HS-5 (cell line): ENCODE data around the gene DISP3.
A peak's percentile ranks its signal among the peaks of the same experiment; 100 is the strongest.

Experiments
- DNase-seq: peaks from one replicate; pipeline ENCODE4 v3.0.0-alpha.2; 2012; ENCODE audit warnings: low read depth

Gene DISP3

DNA sequence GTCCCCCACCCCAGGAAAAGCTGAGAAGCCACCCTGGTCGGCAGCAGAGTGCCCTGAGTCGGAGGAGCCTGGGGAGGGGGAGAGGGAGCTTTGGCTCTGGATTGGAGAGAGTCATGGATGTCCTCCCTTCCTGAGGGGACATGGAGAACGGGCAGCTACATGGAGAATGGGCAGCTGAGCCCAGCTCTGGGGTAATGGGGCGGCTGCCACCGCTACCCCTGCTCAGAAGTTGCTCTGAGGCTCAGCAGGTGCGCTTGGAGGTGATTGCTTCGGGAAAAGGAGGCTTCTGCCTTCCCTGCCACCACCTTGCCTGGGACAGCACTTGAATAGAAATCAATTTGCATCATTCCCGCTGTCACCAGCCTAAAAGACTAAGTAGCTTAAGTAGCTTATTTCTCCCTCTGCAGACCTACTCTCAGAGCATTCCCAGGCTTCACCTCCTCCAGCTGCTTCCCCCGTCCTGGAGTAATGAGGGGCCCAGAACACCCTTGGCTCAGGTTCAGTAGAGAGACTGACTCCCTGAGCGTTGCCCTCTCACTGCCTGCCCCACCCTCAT is 8.3 kb downstream of the DISP3 start:
- no peak for DNase-seq

DNA sequence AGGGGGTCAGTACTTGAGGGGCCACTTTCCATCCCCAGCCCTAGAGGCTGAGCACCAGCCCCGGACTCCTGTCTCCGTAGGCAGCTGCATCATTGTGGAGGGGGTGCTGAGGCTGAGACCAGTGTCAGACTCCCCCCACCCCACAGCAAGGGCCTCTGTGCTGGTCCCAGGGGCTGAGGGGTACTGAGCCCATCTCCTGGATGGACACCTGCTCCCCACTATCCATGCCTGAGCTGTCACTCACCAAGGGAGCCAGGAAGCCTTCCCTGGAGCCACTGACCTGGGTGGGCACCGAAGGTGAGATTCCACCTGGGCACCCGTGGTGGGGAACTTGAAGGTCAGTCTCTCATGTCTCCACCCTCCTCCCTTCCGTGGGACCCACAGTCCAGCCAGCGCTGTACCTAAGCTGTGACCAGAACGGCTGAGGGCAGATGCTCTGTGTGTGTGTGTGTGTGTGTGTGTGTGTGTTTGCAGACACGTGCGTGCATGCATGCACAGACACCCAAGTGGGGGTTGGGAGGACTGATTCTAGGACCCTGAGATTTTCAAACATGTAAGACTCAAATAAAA is 9.3 kb downstream of the DISP3 start:
- no peak for DNase-seq

DNA sequence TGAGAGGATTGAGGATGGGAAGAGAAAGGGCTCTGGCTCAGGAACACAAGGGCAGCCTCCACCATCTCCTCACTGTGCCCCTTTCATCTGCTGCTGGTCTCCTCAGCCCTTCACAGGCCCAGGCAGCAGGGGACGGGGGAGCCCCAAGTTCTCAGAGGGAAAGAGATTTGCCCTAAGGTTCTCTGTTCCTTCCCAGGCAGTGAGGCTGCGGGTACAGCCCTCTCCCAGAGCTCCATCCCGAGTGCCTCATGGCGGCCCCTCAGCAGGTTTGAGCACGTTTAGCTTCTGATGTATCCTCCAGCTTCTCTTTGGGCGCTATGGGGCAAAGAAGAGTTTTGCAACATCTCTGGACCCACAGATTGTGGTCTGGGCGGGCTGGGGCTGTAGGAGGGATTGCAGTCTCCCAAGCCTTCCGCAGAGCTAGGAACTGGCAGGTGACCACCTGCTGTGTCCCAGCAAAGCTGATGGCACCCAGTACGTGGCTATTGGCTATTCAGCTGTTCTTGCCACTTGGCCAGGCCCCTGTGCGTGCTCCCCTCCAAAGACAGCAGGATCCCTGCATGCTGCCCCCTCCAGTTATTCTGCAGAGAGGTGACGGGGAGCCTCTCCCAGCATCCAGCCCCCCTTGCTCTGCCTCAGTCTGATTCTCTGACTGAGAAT is 10.1 kb downstream of the DISP3 start:
- no peak for DNase-seq

DNA sequence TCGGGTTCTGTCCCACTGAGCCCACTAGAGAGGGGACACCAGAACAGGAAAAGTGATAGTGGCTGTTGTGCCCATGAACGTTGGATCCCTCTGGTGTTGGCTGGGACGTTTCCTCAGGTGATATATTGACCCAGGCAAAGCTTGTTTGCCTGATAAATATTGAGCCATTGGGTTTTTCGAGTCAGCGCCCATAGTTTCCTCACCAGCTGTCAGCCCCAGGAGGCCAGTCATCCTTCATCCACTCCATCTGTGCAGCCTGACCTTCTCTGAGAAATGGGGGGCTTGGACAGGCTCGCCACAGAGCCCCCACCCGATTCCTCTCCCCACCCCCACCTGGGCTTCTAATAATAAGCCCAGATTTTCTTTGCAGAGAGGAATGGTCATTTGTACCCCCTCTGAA is 13.3 kb downstream of the DISP3 start:
- no peak for DNase-seq

DNA sequence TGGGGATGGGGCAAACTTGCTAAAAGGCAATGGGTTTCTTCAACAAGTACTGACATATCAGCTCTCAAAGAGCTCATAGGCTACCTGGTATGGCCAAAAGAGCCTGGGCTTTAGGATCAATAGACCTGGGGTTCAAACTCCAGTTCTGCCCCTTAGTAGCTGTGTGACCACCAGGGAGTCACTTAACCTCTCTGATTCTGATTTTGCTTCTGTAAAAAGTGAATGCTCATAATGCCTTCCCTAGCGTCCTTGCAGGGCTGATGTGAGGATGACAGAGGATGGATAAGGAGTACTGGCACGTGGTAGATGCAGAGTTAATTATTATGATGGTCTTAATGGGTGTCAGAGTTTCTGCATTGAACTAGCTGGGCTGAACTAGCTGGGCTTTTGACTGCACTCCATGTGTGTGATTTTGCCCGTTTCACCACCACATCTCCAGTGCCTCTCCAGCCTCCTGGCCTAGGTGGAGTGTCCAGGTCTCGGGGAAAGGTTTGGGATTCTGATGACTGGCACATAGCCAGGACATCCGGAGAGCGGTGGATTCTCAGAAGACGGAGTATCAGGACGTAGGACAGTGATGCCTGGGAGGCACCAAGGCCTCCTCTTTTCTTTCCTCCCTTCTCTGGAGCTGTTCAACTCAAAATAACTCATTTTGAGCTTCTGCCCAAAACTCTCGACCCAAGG is 15.2 kb downstream of the DISP3 start:
- no peak for DNase-seq

DNA sequence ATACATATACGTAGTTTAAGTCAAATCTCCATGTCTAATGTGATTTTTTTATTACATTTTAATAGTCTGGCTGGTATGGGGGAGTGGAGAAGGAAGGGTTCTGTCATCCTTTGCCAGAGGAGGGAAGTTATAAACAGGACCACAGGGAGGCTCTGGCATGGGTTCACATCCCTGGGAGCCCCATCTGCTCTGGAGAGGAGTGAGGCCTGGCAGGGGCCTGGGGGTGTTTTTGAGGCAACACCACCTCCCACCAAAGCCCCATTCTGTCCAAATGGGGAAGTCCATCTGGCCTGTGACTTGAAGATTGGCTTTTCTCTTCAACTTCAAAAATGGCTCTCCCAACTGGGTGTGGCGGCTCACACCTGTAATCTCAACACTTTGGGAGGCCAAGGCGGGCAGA is 15.8 kb downstream of the DISP3 start:
- no peak for DNase-seq

DNA sequence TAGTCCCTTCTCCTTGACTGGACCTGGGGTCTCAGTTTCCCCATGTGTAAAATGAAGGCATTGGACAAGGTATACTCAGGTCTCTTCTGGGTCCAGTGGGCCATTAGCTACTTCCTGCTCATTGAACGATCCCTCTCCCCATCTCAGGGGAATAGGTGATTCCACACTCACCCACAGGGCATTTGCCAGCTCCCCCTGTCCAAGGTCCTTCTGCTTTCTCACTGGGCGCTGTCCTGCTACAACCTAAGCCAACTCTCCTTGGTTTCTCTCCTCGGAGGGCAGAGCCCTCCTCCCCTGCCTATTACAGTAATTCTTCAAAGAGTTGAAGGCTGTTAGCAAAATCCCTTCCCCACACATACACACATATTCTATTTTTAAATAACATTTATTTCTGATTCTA is 16.6 kb downstream of the DISP3 start:
- DNase-seq = no peak

DNA sequence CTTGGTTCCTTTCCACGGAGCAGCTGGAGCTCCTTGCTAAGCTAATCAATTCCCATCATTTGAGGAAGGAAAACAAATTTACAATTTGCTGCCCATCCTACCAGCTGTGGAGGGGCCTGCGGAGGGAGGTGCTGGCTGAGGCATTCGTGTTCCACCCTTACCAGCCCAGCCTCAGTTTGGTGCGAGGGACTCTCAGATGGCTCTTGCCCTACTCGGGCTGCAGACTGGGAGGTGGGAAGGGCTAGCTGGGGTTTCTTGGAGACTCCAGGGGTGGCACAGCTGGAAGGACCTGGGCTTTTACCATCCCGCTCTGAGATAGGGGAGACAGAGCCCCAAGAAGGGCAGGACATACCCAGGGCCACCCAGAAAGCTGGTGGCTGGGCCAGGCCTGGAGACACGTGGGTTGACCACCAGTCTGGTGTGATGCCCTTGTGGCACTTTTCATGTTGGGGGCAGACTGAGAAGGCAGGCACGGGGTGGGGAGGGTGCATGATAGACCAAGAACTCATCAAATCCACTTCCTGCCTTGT is 17.7 kb downstream of the DISP3 start:
- DNase-seq = no peak

DNA sequence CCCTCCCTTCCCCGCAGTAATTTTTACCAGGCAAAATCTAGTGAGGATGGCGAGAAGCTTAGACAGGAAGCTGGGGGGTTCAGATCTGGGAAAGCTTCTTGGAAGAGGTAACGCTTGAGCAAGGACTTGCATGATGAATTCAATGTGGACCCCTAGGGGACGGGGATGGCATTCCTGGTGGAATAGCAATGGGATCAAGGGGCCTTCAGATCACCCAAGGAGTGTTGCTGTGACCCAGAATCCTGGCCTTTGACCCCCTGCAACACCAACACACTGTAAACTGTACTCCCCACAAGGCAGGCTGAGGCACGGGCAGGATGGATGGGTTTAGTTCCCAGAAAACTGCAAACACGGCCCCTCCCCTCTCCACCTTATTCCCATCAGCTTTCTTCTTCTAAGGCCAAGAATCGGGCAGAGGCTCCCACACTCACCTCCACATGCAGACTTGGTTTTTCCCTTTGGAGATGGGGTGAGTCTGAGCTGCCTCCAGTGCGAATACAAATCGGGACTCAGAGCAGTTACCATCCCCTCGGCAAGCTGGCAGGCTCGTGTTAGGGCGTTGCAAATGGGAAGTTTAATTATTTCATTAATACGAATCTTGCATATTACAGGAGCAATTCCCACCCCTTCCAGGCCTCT is 20.1 kb downstream of the DISP3 start:
- DNase-seq = no peak

DNA sequence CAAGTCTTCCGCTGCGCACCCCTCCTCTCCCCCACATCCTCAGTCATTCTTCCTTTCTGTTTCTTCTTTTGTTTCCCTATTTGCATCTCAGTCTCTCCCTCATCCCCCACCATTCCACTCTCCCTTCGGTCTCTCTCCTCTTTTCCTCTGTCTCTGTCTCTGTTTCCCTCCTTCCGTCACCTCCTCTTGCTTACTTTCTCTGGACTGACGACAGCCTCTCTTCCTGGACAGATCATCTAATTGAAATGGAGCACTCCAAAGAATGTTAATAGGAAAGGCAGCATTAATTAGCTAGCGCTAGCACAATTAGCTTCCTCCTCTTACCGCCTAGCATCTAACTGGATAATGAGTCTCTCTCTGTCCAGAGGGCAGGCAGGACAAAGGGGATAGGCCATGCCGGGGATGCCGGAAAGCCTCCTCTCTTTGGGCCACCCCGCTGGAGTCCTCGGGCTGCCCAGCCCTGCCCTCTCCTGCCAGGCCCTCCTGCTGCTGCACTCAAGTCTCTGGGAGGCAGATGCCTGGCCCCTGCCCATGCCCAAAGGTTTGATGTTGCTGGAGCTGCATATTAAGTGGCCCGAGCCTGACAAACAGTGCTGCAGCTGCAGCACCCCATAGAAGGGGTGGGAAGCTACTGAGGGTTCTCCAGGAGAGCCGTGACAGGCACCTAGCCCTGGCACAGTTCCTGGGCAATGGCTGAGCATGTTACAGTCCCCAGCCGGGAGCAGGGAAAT is 20.8 kb downstream of the DISP3 start:
- DNase-seq = no peak

DNA sequence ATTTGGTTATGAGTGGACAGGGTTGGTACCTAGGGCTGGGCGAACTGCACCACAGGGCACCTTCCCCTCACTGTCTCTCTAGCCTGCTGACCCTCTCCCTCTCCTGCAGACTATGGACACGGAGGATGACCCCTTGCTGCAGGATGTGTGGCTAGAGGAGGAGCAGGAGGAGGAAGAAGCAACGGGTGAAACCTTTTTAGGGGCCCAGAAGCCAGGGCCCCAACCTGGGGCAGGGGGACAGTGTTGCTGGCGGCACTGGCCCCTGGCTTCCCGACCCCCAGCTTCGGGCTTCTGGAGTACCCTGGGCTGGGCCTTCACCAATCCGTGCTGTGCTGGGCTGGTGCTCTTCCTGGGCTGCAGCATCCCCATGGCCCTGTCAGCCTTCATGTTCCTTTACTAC is 21.9 kb downstream of the DISP3 start:
- no peak for DNase-seq

DNA sequence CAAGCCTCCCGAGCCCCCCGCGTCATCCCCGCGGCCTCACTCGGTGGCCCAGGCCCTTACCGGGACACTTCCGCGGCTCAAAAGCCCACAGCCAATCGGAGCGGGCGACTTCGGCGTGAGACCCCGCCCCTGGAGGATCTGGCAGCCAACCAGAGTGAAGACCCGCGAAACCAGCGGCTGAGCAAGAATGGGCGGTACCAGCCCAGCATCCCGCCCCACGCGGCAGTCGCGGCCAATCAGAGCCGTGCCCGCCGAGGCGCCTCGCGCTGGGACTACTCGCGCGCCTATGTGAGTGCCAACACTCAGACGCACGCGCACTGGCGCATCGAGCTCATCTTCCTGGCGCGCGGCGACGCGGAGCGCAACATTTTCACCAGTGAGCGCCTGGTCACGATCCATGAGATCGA is 22.5 kb downstream of the DISP3 start:
- DNase-seq = peak; percentile 58

DNA sequence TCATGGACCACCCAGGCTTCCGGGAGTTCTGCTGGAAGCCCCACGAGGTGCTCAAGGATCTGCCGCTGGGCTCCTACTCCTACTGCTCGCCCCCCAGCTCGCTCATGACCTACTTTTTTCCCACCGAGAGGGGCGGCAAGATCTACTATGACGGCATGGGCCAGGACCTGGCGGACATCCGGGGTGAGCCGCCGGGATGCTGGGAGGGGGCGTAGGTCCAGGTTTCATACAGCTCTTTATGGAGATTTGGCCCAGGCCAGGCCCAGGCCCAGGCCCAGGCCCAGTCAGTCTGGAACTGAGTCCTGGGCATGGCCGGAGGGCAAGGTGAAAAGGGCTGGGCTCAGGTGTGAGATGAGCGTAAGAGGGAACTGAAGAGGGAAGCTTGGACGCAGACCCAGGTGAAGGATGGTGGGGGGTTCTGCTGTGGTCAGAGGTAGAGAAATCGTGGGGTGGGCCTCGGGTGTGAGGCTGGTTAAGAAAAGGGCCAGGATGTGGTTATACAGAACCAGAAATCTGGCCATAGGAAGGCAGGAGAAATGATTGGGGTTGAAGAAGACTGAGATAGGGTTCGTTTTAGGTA is 23.0 kb downstream of the DISP3 start:
- DNase-seq = no peak

DNA sequence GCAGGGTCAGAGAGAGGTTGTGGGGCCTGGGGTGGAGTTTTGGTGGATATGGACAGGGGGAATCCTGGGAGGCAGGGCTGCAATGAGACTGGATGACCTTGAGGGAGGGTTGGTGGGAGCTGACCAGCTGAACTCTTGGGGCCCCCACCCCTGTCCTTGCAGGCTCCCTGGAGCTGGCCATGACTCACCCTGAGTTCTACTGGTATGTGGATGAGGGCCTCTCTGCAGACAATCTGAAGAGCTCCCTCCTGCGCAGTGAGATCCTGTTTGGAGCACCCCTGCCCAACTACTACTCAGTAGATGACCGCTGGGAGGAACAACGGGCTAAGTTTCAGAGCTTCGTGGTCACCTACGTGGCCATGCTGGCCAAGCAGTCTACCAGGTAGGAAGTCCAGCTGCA is 23.6 kb downstream of the DISP3 start:
- no peak for DNase-seq

DNA sequence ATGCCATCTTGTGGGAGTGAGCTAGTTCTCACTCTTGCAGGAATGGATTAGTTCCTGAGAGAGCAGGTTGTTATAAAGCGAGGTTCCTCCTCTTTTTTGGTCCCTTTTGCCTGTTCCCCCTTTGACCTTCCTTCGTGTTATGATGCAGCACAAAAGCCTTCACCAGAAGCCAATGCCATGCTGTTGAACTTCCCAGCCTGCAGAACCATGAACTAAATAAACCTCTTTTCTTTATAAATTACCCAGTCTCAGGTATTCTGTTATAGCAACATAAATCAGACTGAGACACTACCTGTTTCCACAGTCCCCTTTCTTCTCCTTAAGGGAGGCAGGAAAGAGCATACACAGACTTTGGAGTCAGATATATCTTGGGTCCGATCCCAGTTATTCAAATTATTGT is 25.6 kb downstream of the DISP3 start:
- DNase-seq = no peak

DNA sequence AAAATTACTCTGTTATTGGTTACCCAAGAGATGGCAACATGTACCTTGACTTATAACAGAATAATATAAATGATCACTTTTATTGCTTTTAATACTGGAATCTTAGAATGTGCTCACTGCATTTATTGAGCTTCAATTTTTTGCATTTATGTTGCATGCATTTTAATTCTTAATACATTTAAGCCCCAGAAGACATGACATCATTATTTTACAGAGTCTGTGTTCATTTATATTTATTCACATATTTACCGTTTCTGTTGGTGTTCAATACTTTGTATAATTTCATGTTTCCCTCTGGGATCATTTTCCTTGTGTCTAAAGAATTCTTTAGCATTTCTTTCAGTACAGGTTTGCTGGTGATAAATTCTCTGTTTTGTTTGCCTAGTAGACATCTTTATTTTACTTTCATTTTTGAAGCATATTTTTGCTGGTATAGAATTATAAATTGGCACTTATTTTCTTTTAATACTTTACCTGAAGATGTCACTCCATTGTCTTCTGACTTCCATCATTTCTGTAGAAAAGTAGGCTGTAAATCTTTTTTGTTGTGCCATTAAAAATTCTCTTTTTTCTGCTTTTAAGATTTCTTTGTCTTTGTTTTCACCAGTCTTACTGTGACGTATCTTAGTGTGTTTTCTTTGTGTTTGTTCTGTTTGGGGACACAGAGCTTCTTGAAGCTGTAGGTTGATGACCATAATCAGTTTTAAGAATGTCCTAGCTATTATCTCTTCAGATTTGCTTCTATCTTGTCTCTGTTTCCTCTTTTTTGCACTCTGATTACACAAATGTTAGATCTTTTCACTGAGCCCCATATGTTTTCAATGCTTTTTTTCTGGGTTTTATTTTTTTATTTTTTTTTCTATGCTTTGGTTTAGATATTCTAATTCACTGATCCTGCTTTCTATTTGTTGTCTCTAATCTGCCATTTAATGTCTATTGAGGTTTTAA is 26.9 kb downstream of the DISP3 start:
- no peak for DNase-seq

DNA sequence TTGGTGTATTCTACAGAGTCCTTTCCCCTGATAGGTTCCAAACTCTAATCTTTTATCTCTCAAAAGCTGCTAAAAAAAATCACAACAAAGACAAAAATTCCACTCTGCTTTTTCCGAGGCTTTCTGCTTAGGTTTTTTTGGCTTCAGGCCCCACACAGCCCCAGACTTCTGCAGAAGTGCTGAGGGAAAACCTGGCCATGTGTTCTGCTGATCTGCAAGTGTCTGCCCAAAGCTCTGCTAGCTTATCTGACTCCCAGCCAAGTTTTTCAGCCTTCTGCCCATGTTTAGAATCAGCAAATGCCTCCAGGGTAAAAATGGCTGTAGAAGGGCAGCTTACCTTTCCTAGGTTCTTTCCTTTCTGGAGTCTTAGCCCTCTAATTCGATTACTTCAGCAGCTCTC is 28.4 kb downstream of the DISP3 start:
- no peak for DNase-seq

DNA sequence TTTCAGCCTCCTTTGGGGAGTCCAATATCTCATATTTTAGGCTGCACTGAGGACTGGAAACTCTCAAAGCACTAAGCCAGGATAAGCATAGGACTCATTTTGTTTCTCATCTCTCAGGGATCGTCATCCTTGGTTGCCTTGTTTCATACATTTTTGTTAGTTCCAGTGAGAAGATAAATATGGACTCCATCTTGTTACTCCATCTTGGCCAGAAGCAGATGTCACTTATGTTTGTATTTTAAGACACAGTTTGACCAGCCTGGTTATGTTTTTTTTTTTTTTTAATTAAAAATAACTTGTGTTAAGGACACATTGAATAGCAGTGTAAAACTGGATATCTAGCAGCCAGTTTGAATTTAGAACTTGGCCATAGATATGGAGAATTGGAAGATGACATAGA is 34.7 kb downstream of the DISP3 start:
- DNase-seq = no peak

DNA sequence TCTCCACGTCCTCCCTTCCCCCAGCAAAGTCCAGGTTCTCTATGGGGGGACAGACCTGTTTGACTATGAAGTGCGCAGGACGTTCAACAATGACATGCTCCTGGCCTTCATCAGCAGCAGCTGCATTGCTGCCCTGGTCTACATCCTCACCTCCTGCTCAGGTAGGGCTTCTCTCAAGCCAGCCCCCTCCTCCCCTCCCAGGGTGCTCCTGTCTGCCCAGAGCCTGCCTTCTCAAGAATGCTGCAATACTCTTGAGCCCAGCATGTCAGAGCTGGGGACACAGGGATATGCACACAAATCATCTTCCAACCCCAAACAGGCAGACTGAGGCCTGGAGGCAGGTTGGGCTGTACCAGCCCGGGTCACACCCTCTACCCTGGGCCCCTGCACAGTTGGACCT is 35.4 kb downstream of the DISP3 start:
- DNase-seq = no peak
